SHP77 (cell line): Measurements from ENCODE around the gene ATP8B4.
"Not testable (repeated sequence)": the region's sequence is repeated elsewhere in the genome, so short reads cannot be mapped to it uniquely, and the experiment has no call there.

ENCODE experiments used
- DNase-seq, 2 experiments: peaks; one replicate each; lab custom pipeline; 2025; lab: John Stamatoyannopoulos, UW

Gene ATP8B4, protein sequence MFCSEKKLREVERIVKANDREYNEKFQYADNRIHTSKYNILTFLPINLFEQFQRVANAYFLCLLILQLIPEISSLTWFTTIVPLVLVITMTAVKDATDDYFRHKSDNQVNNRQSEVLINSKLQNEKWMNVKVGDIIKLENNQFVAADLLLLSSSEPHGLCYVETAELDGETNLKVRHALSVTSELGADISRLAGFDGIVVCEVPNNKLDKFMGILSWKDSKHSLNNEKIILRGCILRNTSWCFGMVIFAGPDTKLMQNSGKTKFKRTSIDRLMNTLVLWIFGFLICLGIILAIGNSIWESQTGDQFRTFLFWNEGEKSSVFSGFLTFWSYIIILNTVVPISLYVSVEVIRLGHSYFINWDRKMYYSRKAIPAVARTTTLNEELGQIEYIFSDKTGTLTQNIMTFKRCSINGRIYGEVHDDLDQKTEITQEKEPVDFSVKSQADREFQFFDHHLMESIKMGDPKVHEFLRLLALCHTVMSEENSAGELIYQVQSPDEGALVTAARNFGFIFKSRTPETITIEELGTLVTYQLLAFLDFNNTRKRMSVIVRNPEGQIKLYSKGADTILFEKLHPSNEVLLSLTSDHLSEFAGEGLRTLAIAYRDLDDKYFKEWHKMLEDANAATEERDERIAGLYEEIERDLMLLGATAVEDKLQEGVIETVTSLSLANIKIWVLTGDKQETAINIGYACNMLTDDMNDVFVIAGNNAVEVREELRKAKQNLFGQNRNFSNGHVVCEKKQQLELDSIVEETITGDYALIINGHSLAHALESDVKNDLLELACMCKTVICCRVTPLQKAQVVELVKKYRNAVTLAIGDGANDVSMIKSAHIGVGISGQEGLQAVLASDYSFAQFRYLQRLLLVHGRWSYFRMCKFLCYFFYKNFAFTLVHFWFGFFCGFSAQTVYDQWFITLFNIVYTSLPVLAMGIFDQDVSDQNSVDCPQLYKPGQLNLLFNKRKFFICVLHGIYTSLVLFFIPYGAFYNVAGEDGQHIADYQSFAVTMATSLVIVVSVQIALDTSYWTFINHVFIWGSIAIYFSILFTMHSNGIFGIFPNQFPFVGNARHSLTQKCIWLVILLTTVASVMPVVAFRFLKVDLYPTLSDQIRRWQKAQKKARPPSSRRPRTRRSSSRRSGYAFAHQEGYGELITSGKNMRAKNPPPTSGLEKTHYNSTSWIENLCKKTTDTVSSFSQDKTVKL

GRCh38 chr15:50119063-50120040 is at the start of gene ATP8B4:
Gene ATP8B4, minus strand, starts transcription at chr15:50119233. Its CDS starts 12,267 bp downstream, at chr15:50106966.
- no peak for DNase-seq

DNA sequence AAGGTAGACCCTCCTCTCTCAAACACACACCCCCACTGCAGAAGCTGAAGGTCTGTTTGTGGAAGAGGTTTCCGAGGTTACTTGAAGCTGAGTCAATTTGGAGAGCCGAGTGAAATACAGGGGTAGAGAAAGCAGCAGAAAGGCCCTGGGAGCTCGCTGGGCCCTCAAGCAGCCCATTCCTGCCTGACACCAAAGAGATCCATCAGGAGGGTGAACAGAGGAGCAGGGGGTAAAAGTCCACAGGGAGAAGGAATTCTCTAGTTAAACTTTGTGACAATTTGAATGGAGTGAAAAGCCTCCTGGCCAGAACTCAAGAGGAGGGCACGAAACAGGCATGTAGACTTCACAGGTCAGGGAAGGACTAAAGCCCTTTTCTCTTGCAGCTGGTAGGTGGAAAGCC is 49.3 kb upstream of the ATP8B4 start:
- DNase-seq = no peak

GRCh38 chr15:50167110-50167509 is 48.1 kb upstream of the ATP8B4 start:
- DNase-seq = no peak

- DNase-seq = no peak
These were observed 47.2 kb upstream of the ATP8B4 start for GRCh38 chr15:50166216-50166615.

DNA sequence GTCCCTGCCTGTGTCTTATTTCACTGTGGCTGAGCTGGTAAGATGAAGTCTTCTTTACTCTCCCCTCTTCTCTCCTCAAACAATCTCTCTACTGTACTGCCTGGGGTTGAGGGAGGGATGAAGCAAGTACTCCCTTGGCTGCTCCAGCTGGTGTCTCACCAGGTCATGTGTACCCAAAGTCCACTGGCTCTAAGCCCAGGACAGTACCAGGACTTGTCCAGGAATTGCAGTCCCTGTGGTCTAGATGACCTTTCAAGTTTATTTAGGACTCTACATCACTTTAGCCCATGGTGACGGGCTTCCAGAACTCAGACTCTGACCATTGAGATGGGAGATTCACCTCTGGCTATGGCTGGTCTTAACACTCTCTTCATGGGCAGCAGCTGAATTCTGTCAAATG is 45.4 kb upstream of the ATP8B4 start:
- DNase-seq = no peak

DNA sequence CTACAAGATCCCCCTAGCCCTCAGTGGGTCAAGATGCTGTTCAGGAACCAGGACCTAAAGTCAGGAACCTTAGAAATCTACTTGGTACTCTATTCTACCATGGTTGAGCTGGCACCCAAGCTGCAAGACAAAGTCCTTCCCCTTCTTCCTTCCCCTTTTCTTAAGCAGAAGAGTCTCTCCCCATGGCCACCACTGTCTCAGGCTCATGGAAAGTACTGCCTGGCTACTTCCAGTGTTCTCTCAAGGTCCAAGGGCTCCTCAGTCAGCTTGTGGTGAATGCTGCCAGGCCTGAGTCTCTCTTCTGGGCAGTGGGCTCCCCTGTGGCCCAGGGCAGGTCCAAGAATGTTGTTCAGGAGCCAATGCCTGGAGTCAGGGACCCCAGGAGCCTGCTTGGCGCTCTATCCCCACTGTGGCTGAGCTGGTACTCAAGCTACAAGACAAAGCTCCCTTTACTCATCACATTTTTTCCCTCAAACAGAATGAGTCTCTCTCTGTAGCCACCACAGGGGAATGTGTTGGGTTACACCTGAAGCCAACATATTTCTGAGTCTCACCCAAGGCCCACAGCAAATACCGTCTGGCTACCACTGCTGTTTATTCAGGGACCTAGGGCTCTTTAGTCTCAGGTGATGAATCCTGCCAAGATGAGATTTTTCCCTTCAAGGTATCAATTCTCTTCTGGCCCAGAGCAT is 44.8 kb upstream of the ATP8B4 start:
- DNase-seq = no peak

DNA sequence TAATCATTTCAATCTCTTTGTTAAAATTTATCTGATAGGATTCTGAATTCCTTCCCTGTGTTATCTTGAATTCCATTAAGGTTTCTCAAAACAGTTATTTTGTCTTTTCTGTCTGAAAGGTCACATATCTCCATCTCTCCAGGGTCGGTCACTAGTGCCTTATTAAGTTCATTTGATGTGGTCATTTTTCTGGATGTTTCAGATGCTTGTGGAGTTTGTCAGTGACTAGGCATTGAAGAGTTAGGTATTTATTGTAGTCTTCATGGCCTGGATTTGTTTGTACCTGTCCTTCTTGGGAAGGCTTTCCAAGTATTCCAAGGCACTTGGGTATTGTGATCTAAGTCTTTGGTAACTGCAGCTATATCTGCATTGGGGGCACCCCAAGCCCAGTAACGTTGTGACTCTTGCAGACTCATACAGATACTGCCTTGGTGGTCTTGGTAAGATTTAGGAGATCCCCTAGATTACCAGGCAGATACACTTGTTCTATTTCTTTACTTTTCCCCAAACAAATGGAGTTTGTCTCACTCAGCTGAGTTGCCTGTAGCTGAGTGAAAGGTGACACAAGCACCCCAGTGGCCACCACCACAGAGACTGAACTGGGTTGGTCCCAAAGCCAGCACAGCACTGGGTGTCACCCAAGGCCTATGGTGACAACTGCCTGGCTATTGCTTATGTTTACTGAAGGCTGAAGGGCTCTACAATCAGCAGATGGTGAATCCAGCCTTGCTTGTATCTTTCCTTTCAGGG is 44.1 kb upstream of the ATP8B4 start:
- DNase-seq = no peak

GRCh38 chr15:50158236-50158635 is 39.2 kb upstream of the ATP8B4 start:
- not testable (repeated sequence) for DNase-seq

GRCh38 chr15:50151476-50151875 is 32.4 kb upstream of the ATP8B4 start:
- DNase-seq = no peak

DNA sequence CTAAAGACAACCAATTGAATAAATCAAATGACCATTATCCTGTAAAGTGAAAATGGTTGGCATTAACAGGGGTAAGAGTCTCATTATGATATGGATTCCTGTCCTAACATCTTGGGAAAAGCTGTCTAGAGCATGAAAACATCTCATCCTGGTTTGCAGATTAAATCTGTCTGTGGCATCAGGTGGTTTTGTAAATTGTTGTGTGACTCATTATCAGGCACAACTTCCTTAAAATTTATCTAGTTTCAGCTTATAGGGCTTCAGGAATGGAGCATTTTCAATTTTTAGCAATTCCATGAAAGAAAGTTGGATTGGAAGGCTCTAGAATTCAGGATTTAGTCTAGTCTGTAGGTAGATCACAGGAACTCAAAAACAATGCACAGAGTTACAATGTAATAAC is 31.8 kb upstream of the ATP8B4 start:
- no peak for DNase-seq

DNA sequence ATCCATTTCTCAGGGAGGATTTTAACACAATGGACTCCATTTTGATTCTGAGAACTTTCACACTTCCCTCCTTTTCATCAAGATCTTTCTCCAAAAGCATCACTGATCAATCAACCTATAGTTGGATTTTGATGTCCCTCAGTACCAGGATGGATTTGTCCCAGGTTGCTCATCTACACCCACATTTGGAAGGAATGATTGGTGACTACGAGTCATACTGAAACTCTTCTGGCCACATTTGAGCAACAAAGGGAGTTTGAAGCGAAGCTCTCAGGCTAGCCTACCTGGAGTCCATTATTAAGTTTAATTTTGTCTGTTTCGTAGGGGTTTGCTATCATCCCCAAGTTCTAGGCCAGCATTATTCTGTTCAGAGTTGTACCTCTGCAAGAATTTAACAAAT is 31.3 kb upstream of the ATP8B4 start:
- DNase-seq = no peak

GRCh38 chr15:50149090-50149489 is 30.1 kb upstream of the ATP8B4 start:
- DNase-seq = no peak

DNA sequence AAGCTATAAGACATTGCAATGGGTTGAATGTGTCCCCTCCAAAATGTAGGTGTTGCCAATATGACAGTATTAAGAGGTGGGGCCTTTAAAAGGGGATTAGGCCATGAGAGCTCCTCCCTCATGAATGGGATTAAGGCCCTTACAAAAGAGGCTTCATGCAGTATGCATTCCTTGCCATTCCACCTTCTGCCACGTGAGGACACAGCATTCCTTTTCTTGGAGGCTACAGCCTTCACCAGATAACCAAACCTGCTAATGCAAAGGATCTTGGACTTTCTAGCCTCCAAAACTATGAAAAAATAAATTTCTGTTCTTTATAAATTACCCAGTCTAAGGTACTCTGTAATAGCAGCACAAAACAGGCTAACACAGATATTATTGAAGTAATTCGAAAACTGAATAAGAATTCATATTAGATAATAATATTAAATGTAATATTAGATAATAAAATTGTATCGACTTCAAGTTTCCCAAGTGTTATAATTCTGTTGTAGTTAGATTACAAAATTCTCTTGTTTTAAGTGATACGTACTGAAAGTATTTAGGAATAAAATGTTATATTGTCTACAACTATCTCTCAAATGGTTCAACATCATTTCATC is 29.4 kb upstream of the ATP8B4 start:
- peak; percentile 30 to 31 for DNase-seq

- no peak for DNase-seq
These were observed 27.6 kb upstream of the ATP8B4 start for GRCh38 chr15:50146632-50147031.

- DNase-seq = peak; percentile 52 to 63
These were observed 26.4 kb upstream of the ATP8B4 start for GRCh38 chr15:50145451-50145872.

DNA sequence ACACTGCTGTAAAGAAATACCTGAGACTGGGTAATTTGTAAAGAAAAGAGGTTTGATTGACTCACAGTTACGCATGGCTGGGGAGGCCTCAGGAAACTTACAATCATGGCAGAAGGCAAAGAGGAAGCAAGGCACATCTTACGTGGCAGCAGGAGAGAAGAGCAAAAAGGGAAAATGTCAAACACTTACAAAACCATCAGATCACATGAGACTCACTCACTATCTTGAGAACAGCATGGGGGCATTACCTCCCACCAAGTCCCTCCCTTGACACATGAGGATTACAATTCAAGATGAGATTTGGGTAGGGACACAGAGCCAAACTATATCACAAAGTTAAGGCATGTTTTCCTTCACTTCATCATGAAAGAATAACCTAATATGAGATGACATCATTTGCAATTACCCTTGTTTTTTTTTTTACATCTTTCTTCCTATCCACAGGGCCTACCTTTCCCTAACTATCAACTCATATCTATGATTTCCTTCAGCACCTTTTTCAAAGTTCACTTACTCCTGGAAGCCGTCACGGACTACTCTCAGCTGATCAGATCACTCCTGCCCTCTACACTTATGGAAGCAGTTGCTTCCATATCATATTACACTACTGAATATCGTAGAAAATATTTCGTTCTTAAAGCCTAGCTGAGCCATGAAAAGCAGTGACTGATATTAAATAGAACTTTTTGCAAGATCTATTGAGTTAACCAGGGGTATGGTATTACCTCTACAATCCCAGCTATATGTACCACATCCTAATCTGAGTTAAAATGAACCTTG is 25.5 kb upstream of the ATP8B4 start:
- DNase-seq = no peak

DNA sequence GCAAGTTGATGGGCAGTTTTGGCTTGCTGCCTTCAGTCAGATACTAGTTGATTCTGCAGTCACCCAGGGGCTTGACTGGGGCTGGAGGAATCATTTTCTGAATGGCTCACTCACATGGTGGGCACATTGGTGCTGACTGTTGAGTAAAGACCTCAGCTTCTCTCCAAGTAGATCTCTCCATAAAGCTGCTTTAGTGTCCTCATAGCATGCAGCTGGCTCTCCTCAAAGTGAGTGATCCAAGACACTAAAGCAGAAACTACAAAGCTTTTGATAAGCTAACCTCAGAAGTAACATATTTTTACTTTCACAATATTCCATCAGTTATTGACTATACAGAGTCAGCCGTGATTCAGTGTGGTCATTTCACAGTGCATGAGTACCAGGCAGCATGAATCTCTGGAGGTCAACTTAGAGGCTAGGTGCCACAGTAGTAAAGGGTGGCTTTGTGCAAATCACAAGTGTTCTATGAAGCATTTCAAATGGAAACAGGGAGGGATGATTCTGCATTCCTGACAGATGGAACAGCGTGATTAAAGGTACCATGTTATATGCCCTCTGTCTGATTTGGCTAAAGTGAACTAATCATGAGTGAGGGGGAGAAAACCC is 24.3 kb upstream of the ATP8B4 start:
- DNase-seq = no peak

GRCh38 chr15:50141856-50142255 is 22.8 kb upstream of the ATP8B4 start:
- DNase-seq = no peak
